HG03045 (cell line): ENCODE measurements around the gene ZNF610.
"Not testable (repeated sequence)": the region's sequence is repeated elsewhere in the genome, so short reads cannot be mapped to it uniquely, and the experiment has no call there.

ENCODE experiments used
- ATAC-seq: cut with Tn5 transposase; IDR thresholded peaks from one replicate; pipeline ENCODE4 v1.9.1; 2021; ENCODE audit warnings: mild to moderate bottlenecking, moderate library complexity; ENCODE audit not compliant: unreplicated experiment

Gene ZNF610

GRCh38 chr19:52336117-52336790, at the start of gene ZNF610:
TSS of gene ZNF610 (plus strand) at chr19:52336243. CDS start at chr19:52349173, 12,930 bp downstream.
- ATAC-seq = peak; percentile 64

GRCh38 chr19:52286256-52286655, 49.8 kb upstream of the ZNF610 start:
- no peak for ATAC-seq

GRCh38 chr19:52291781-52292180, 44.3 kb upstream of the ZNF610 start:
- ATAC-seq = no peak

- ATAC-seq = not testable (repeated sequence)
These were observed 43.1 kb upstream of the ZNF610 start for GRCh38 chr19:52292946-52293345.

- no peak for ATAC-seq
These were observed 39.7 kb upstream of the ZNF610 start for GRCh38 chr19:52296400-52296772.

GRCh38 chr19:52296773-52297600, 39.1 kb upstream of the ZNF610 start, which contains the start of gene ZNF480:
TSS of gene ZNF480 (plus strand) at chr19:52297169. CDS start at chr19:52300413, 3,244 bp downstream.
- peak; percentile 55 for ATAC-seq

- ATAC-seq = peak; percentile 22
These were observed 38.3 kb upstream of the ZNF610 start for GRCh38 chr19:52297601-52298364.

- ATAC-seq = no peak
These were observed 28.8 kb upstream of the ZNF610 start for GRCh38 chr19:52307275-52307674.

- ATAC-seq = no peak
These were observed 13.6 kb upstream of the ZNF610 start for GRCh38 chr19:52322429-52322828.

GRCh38 chr19:52331757-52332156, 4.3 kb upstream of the ZNF610 start:
- no peak for ATAC-seq

GRCh38 chr19:52335768-52336116, 301 bp upstream of the ZNF610 start:
- no peak for ATAC-seq

GRCh38 chr19:52336791-52337381, 843 bp downstream of the ZNF610 start:
- ATAC-seq = no peak

GRCh38 chr19:52339022-52339421, 3.0 kb downstream of the ZNF610 start:
- not testable (repeated sequence) for ATAC-seq

- no peak for ATAC-seq
These were observed 7.5 kb downstream of the ZNF610 start for GRCh38 chr19:52343548-52343947.

- no peak for ATAC-seq
These were observed 9.1 kb downstream of the ZNF610 start for GRCh38 chr19:52345162-52345561.

- ATAC-seq = no peak
These were observed 15.5 kb downstream of the ZNF610 start for GRCh38 chr19:52351512-52351911.

GRCh38 chr19:52366414-52366824, 30.4 kb downstream of the ZNF610 start:
- ATAC-seq = no peak

GRCh38 chr19:52369559-52370340, 33.7 kb downstream of the ZNF610 start, which contains the start of gene ZNF880:
TSS of gene ZNF880 (plus strand) at chr19:52369923. CDS start at chr19:52369966, 43 bp downstream.
- ATAC-seq = no peak

GRCh38 chr19:52370341-52370710, 34.3 kb downstream of the ZNF610 start:
- no peak for ATAC-seq

- ATAC-seq = no peak
These were observed 55.1 kb downstream of the ZNF610 start for GRCh38 chr19:52391135-52391534.
